Prostate gland (tissue), 2 donors: ENCODE measurements around the gene ZSWIM3. TPM values are rescaled to one million over a fixed set of nuclear protein-coding genes. Genes with fewer than 3 reads are reported as not detected.

Experiments used
- DNase-seq: peaks from one replicate; pipeline ENCODE4 v3.0.0-alpha.2; 2019; ENCODE audit warnings: low spot score
- H3K27ac ChIP-seq, 2 donors: fragments of 200-600 bp; sonication (generic); 2 replicates each; pipeline ENCODE4 v1.5.1; 2017 to 2019
- H3K27me3 ChIP-seq: fragments of 200-600 bp; sonication (generic); replicated peaks from 2 replicates; pipeline ENCODE4 v1.5.1; 2019; ENCODE audit not compliant: insufficient read depth
- H3K36me3 ChIP-seq, 2 donors: fragments of 200-600 bp; sonication (generic); 1 replicate in 1 of 2; 2 replicates in 1 of 2; pipeline versions ENCODE4 v1.5.1 to v1.8.1; 2017 to 2019
- H3K4me1 ChIP-seq: fragments of 200-600 bp; sonication (generic); replicated peaks from 2 replicates; pipeline ENCODE4 v1.5.1; 2019
- H3K4me3 ChIP-seq, 2 donors: fragments of 200-600 bp; sonication (generic); 2 replicates each; pipeline ENCODE4 v1.5.1; 2017 to 2019
- H3K9me3 ChIP-seq: fragments of 200-600 bp; sonication (generic); 2 replicates; pipeline ENCODE4 v1.5.1; 2017
- POLR2A ChIP-seq: fragments of 450-650 bp; IDR thresholded peaks from one replicate; pipeline ENCODE4 v1.6.1; 2016; ENCODE audit warnings: antibody characterized with exemption, mild to moderate bottlenecking
- POLR2AphosphoS5 ChIP-seq: sonication (generic); formaldehyde crosslinking; IDR thresholded peaks from one replicate; pipeline ENCODE4 v1.6.1; 2017; ENCODE audit warnings: antibody characterized with exemption
- WGBS: methylation state at CpG from one replicate; pipeline ENCODE4 v1.1.5; 2018; 5-methylcytosine and 5-hydroxymethylcytosine counted together
- intact Hi-C: fragments of 100-400 bp; cut with DNase I; formaldehyde crosslinking; loops from one replicate; pipeline ENCODE4 v1.14.2; 2022
- total RNA-seq, 2 donors: library from RNA; depleted of rRNA; stranded (reverse); fragments of >200 nt; gene quantifications; one replicate each; pipeline ENCODE4 v1.1.0, GENCODE V29; 2016
- TF ChIP-seq, protein P1 (sequence below), 4 experiments: fragments of 200-600 bp in 2 of 4; fragments of 450-650 bp in 2 of 4; sonication (generic) in 2 of 4; IDR thresholded peaks; 1 replicate in 3 of 4; 2 replicates in 1 of 4; pipeline ENCODE4 v1.5.1; 2016 to 2019; ENCODE audit warnings: antibody characterized with exemption in 4 of 4, mild to moderate bottlenecking in 2 of 4, moderate library complexity in 2 of 4

ZSWIM3 gene
- total RNA-seq, 2 donors from 2014 or later = 4.3 to 11.9 TPM

DNA sequence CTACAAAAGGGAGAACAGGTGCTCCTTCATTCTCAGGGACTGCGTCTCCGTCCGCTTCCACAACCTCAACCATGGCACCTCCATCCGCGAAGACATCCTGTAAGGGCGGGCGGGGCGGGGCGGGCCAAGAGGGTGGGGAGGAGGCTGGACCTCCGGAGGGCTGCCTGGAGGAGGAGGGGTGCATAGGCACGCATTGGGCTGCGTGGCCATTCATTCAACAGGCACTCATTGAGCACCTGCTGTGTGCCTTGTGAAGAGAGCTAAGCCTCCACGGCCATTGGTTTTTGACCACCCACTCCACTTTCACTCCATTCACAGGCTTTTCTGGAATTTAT lies 435 bp downstream of the ZSWIM3 start:
- Histone ChIP-seq H3K27ac (peak overlapping the region; percentile 65 to 70), H3K9me3 (no peaks in the 10 kb centered on the region), H3K27me3 (no peaks in the 10 kb centered on the region), H3K36me3 (no peaks in the 10 kb centered on the region), H3K4me3 (peak overlapping the region; percentile 60 to 73), H3K4me1 (peaks cover 14% of the 10 kb centered on the region)
- WGBS = 12% methylated on average over 13 of the region's 13 CpGs
- no peak for DNase-seq
- TF ChIP-seq POLR2AphosphoS5 (no peak), POLR2A (no peak)
- TF ChIP-seq, protein P1, sequence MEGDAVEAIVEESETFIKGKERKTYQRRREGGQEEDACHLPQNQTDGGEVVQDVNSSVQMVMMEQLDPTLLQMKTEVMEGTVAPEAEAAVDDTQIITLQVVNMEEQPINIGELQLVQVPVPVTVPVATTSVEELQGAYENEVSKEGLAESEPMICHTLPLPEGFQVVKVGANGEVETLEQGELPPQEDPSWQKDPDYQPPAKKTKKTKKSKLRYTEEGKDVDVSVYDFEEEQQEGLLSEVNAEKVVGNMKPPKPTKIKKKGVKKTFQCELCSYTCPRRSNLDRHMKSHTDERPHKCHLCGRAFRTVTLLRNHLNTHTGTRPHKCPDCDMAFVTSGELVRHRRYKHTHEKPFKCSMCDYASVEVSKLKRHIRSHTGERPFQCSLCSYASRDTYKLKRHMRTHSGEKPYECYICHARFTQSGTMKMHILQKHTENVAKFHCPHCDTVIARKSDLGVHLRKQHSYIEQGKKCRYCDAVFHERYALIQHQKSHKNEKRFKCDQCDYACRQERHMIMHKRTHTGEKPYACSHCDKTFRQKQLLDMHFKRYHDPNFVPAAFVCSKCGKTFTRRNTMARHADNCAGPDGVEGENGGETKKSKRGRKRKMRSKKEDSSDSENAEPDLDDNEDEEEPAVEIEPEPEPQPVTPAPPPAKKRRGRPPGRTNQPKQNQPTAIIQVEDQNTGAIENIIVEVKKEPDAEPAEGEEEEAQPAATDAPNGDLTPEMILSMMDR (IDR thresholded peaks at IDR 0.05) = no peak
- intact Hi-C loops = loop anchor here (5.0 kb wide), 1 partner anchor 36 kb away; no protein-coding TSS in a partner anchor

DNA sequence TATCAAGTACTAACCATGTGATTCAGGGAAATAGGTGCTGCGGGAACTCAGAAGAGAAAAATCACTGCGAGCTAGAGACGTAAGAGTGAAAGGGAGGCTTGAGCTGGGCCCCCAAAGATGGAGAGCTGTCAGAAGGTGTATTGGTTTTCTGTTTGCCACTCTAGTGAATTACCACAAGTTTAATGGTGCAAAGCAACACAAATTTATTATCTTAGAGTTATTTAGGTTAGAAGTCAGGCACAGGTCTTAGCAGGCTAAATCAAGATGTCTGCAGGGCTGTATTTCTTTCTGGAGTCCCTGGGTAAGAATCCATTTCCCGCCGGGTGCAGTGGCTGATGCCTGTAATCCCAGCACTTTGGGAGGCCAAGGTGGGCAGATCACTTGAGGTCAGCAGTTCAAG lies 2.5 kb downstream of the ZSWIM3 start:
- Histone ChIP-seq H3K36me3 (no peaks in the 10 kb centered on the region), H3K27ac (no peak overlapping the region), H3K4me3 (no peak overlapping the region), H3K27me3 (no peaks in the 10 kb centered on the region), H3K4me1 (peaks cover 14% of the 10 kb centered on the region), H3K9me3 (no peaks in the 10 kb centered on the region)
- intact Hi-C loops = loop anchor here (5.0 kb wide), 1 partner anchor 38 kb away; no protein-coding TSS in a partner anchor
- WGBS = 94% methylated on average over 5 of the region's 5 CpGs
- DNase-seq = no peak
- TF ChIP-seq POLR2AphosphoS5 (no peak), POLR2A (no peak)
- TF ChIP-seq, protein P1 (IDR thresholded peaks at IDR 0.05) = no peak

DNA sequence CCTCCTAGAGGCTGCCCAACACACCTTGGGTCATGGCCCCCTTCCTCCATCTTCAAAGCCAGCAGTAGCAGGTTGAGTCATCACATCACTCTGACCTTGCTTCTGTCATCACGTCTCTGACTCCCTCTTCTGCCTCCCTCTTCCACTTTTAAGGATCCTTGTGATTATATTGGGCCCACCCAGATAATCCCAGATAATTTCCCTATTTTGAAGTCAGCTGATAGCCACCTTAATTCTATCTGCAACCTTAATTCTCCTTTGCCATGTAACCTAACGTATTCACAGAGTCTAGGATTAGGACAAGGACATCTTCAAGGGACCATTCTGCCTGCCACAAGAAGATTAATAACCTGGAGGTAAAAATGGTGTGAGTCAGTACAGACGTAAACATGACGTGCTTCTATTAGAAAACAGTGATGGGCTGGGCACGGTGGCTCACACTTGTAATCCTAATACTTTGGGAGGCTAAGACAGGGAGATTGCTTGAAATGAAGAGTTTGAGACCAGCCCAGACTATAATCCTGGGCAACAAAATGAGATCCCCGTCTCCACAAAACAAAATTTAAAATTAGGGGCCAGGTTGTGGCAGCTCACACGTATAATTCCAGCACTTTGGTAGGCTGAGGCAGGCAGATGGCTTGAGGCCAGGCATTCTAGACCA lies 3.3 kb downstream of the ZSWIM3 start:
- H3K27me3 ChIP-seq = no peaks in the 10 kb centered on the region
- peaks cover 9% of the 10 kb centered on the region for H3K4me1 ChIP-seq
- H3K4me3 ChIP-seq = no peak overlapping the region
- H3K27ac ChIP-seq = no peak overlapping the region
- no peaks in the 10 kb centered on the region for H3K36me3 ChIP-seq
- no peaks in the 10 kb centered on the region for H3K9me3 ChIP-seq
- WGBS = 75% methylated on average over 7 of the region's 7 CpGs
- TF ChIP-seq POLR2AphosphoS5 = no peak
- no peak for DNase-seq
- intact Hi-C loops = no loop called here

DNA sequence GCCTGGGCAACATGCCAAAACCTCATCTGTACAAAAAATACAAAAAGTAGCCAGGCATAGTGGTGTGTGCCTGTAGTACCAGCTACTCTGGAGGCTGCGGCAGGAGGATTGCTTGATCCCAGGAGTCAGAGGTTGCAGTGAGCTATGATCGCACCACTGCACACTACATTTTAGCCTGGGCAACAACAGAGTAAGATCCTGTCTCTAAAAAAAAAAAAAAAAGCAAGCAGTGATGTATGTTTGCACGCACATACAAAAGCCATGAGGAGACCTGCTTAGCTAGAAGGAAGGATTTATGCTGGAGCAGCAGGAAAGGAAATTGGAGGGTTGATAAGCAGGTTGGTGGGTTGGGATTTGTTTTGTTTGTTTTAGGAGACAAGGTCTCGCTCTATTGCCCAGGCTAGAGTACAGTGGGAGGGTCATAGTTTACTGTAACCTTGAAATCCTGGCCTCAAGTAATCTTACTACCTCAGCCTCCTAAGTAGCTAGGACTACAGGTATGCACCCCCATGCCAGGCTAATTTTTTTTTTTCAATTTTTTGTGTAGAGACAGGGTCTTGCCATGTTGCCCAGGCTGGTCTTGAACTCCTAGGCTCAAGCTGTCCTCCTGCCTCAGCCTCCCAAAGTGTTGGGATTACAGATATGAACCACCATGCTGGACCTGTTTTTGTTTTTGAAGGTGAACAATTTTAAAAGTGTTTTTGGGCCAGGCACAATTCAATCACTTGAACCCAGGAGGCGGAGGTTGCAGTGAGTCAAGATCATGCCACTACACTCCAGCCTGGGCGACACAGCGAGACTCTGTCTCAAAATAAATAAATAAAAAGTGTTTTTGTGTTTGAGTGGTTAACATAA lies 4.0 kb downstream of the ZSWIM3 start:
- peaks cover under 1% of the 10 kb centered on the region for H3K4me1 ChIP-seq
- no peak for TF ChIP-seq POLR2AphosphoS5
- TF ChIP-seq, protein P1 (IDR thresholded peaks at IDR 0.05) = no peak
- no peak for TF ChIP-seq POLR2A
- intact Hi-C loops = no loop called here
- no peak overlapping the region for H3K4me3 ChIP-seq
- 94% methylated on average over 7 of the region's 7 CpGs for WGBS
- H3K27me3 ChIP-seq = no peaks in the 10 kb centered on the region
- H3K9me3 ChIP-seq = no peaks in the 10 kb centered on the region
- H3K36me3 ChIP-seq = no peaks in the 10 kb centered on the region
- H3K27ac ChIP-seq = no peak overlapping the region
- no peak for DNase-seq

DNA sequence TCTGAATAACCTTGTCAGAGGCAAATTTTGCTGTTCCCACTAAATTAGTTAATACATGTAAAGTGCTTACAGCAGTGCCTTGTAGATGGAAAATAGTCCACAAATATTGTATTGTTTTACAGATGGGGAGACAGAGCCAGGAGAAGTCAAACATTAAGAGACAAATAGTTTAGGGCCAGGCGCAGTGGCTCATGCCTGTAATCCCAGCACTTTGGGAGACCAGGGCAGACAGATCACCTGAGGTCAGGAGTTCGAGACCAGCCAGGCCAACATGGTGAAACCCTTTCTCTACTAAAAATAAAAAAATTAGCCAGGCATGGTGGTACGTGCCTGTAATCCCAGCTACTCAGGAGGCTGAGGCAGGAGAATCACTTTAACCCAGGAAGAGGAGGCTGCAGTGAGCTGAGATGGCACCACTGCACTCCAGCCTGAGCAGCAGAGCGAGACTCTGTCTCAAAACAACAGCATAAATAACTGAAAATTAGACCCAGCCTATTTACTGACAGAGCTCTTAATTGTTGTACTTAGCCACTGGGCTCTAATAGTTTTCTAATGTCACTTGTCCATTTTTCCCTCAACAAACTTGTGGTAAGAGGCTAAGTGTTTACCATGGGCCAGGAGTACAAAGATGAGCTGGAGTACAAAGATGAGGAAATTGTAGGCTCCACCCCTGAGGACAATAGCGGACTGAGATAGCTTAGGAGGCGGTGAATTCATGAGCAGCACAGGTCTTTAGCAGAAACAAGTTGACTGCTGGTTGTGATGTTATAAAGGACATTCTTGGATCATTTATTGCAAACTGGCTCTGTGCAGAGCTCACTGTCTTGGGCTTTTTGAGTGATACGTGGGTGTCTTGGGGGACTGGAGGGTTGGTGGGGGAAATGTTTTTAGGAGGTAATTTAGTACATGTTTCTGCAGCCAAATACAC lies 6.4 kb downstream of the ZSWIM3 start:
- intact Hi-C loops = no loop called here
- 85% methylated on average over 7 of the region's 7 CpGs for WGBS
- Histone ChIP-seq H3K36me3 (no peaks in the 10 kb centered on the region), H3K27me3 (no peaks in the 10 kb centered on the region), H3K4me3 (no peak overlapping the region), H3K9me3 (no peaks in the 10 kb centered on the region), H3K27ac (no peak overlapping the region), H3K4me1 (no peaks in the 10 kb centered on the region)
- DNase-seq = no peak
- TF ChIP-seq POLR2AphosphoS5 (no peak), POLR2A (no peak)
- TF ChIP-seq, protein P1 (IDR thresholded peaks at IDR 0.05) = no peak
